Cardiac muscle cell (in vitro differentiated cells and primary cell): Measurements from ENCODE around the gene CDC45. TPM values are rescaled to one million over a fixed set of nuclear protein-coding genes. Genes with fewer than 3 reads are reported as not detected.
"Not testable (repeated sequence)": the region's sequence is repeated elsewhere in the genome, so short reads cannot be mapped to it uniquely, and the experiment has no call there.

Source experiments
- DNase-seq, 2 donors: peaks; one replicate each; pipeline versions ENCODE4 v3.0.0 to v3.0.0-alpha.2; 2010 to 2017; ENCODE audit warnings: low read depth in 1 of 2, low spot score in 1 of 2
- H3K27ac ChIP-seq: fragments of 200-600 bp; sonication (generic); 2 replicates; pipeline ENCODE4 v1.5.1; 2016
- H3K27me3 ChIP-seq: fragments of 200-600 bp; sonication (generic); 2 replicates; pipeline ENCODE4 v1.6.0; 2016; ENCODE audit warnings: control low read depth
- H3K36me3 ChIP-seq: fragments of 200-600 bp; sonication (generic); 2 replicates; pipeline ENCODE4 v1.5.1; 2016; ENCODE audit warnings: control low read depth
- H3K4me1 ChIP-seq: fragments of 200-600 bp; sonication (generic); 2 replicates; pipeline ENCODE4 v1.8.1; 2017; ENCODE audit warnings: low read depth, mild to moderate bottlenecking, mixed run types
- H3K4me3 ChIP-seq: fragments of 200-600 bp; sonication (generic); 2 replicates; pipeline ENCODE4 v1.5.1; 2016; ENCODE audit warnings: mild to moderate bottlenecking
- H3K9me3 ChIP-seq: fragments of 200-600 bp; sonication (generic); 2 replicates; pipeline ENCODE4 v1.5.1; 2017; ENCODE audit warnings: low read depth, mild to moderate bottlenecking, control low read depth
- polyA plus RNA-seq: library from polyadenylated mRNA; unstranded; fragments of >200 nt; fragmentation: Nextera tagmentation; extraction: Ambion mirVana; gene quantifications from 2 replicates; pipeline ENCODE4 v1.2.1, GENCODE V29; 2016
- total RNA-seq: library from RNA; depleted of rRNA; stranded (reverse); fragments of >200 nt; gene quantifications from 2 replicates; pipeline ENCODE4 v1.2.3, GENCODE V29; 2016
- TF ChIP-seq, protein P1 (sequence below): IDR thresholded peaks from 2 replicates; pipeline ENCODE4 v1.5.1; 2012; ENCODE audit warnings: low read depth, mild to moderate bottlenecking, low read length

Gene CDC45
- total and polyA plus RNA-seq, 2 experiments from 2014 or later = 7.6 to 15.5 TPM

DNA sequence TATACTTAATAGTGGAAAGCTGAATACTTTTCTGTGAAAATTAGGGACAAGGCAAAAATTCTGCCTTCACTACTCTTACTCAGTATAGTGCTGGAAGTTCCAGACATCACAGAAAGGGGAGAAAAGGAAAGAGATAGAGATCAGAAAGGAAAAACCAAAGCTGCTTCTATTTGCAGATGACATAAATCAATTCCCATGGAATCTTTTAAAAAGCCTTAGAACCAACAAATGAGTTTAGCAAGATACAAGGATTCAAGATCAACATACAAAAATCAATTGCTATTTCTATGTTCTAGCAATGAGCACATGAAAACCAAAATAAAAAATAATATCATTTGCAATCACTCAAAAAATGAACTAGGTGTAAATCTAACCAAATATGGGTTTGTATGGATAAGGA is 60.7 kb downstream of the CDC45 start:
- Histone ChIP-seq H3K4me3 (no peak overlapping the region), H3K27ac (no peak overlapping the region), H3K36me3 (no peaks in the 10 kb centered on the region), H3K9me3 (no peaks in the 10 kb centered on the region), H3K27me3 (no peaks in the 10 kb centered on the region), H3K4me1 (no peaks in the 10 kb centered on the region)
- DNase-seq = no peak
- TF ChIP-seq, protein P1, sequence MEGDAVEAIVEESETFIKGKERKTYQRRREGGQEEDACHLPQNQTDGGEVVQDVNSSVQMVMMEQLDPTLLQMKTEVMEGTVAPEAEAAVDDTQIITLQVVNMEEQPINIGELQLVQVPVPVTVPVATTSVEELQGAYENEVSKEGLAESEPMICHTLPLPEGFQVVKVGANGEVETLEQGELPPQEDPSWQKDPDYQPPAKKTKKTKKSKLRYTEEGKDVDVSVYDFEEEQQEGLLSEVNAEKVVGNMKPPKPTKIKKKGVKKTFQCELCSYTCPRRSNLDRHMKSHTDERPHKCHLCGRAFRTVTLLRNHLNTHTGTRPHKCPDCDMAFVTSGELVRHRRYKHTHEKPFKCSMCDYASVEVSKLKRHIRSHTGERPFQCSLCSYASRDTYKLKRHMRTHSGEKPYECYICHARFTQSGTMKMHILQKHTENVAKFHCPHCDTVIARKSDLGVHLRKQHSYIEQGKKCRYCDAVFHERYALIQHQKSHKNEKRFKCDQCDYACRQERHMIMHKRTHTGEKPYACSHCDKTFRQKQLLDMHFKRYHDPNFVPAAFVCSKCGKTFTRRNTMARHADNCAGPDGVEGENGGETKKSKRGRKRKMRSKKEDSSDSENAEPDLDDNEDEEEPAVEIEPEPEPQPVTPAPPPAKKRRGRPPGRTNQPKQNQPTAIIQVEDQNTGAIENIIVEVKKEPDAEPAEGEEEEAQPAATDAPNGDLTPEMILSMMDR = no peak

DNA sequence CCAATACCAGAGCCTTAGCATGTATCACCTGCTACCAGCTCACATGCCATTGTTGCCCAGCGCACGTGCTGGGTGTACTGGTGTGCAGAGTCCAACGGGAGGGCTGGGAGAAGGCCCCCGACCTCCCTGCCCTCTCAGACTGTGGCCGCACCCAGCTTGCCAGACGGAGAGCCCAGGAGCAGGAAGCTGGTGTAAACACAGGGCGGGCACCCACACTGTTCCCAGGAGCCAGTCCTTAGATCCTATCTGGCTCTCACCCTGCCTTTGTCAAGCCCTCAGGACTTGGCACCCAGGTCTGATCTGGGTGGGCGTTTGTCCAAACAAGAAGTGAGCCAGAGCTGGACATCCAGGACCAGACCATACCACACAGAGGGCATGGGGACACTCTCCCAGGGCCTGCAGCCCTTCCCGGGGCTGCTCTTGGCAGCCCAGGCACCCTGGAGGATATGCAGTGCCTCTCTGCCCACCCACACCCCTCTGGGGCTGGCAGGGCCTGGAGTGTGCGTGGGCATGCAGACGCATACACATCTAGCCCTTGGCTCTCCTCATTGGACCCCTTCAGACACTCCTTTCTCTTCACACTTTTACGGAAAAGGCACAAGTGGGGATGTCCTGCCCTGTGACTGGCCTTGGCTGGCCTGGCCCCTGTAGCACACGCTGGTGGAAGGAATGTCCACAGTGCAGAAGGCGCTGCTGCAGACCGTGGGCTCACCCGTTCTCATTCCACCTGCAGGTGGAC is 64.4 kb downstream of the CDC45 start:
- H3K27me3 ChIP-seq = no peaks in the 10 kb centered on the region
- H3K36me3 ChIP-seq = no peaks in the 10 kb centered on the region
- H3K4me1 ChIP-seq = no peaks in the 10 kb centered on the region
- H3K27ac ChIP-seq = no peak overlapping the region
- H3K9me3 ChIP-seq = no peaks in the 10 kb centered on the region
- no peak for DNase-seq
- no peak overlapping the region for H3K4me3 ChIP-seq
- TF ChIP-seq, protein P1 = no peak

GRCh38 chr22:19545935-19546207 is 66.2 kb downstream of the CDC45 start:
- TF ChIP-seq, protein P1 = no peak
- no peak for DNase-seq
- no peaks in the 10 kb centered on the region for H3K4me1 ChIP-seq
- no peak overlapping the region for H3K27ac ChIP-seq
- no peaks in the 10 kb centered on the region for H3K36me3 ChIP-seq
- no peak overlapping the region for H3K4me3 ChIP-seq
- H3K9me3 ChIP-seq = no peaks in the 10 kb centered on the region
- no peaks in the 10 kb centered on the region for H3K27me3 ChIP-seq

DNA sequence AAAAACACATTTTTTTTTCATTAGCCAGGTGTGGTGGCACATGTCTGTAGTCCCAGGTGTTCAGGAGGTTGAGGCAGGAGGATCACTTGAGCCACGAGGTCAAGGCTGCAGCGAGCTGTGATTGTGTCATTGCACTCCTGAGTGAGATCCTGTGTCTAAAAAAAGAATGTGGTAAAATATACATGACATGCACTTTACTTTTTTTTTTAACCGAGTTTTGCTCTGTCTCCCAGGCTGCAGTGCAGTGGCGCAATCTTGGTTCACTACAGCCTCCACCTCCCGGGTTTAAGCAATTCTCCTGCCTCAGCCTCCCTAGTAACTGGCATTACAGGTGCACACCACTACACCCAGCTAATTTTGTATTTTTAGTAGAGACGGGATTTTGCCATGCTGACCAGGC is 67.0 kb downstream of the CDC45 start:
- no peak overlapping the region for H3K27ac ChIP-seq
- no peak for DNase-seq
- no peaks in the 10 kb centered on the region for H3K9me3 ChIP-seq
- TF ChIP-seq, protein P1 = no peak
- H3K27me3 ChIP-seq = no peaks in the 10 kb centered on the region
- H3K36me3 ChIP-seq = no peaks in the 10 kb centered on the region
- H3K4me3 ChIP-seq = no peak overlapping the region
- no peaks in the 10 kb centered on the region for H3K4me1 ChIP-seq

GRCh38 chr22:19547620-19548019 is 67.9 kb downstream of the CDC45 start:
- H3K27ac ChIP-seq = no peak overlapping the region
- no peak overlapping the region for H3K4me3 ChIP-seq
- H3K27me3 ChIP-seq = no peaks in the 10 kb centered on the region
- no peaks in the 10 kb centered on the region for H3K36me3 ChIP-seq
- no peak for DNase-seq
- no peaks in the 10 kb centered on the region for H3K4me1 ChIP-seq
- H3K9me3 ChIP-seq = no peaks in the 10 kb centered on the region
- TF ChIP-seq, protein P1 = no peak

DNA sequence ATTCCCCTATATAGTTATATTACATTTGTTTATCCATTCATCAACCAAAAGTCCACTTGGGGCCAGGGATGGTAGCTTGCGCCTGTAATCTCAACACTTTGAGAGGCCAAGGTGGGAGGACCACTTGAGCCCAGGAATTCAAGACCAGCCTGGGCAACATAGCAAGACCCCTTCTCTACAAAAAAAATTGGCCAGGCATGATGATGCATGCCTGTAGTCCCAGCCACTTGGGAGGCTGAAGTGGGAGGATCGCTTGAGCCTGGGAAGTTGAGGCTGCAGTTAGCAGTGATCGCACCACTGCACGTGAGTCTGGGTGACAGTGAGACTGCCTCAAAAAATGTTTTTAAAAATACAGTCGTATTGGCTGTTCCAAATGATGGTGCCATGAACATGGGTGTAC is 68.7 kb downstream of the CDC45 start:
- H3K4me3 ChIP-seq, DNase-seq, H3K36me3 ChIP-seq, H3K27ac ChIP-seq, H3K9me3 ChIP-seq, H3K27me3 ChIP-seq, H3K4me1 ChIP-seq: not testable (repeated sequence)
